Glomerular visceral epithelial cell (primary cell): ENCODE results near the gene ANKRD65.
"Not testable (repeated sequence)": the region's sequence is repeated elsewhere in the genome, so short reads cannot be mapped to it uniquely, and the experiment has no call there.

Source experiments
- DNase-seq: peaks from one replicate; pipeline ENCODE4 v3.0.0-alpha.2; 2016; ENCODE audit errors: extremely low spot score

ANKRD65 gene

GRCh38 chr1:1430992-1431844, 10.1 kb upstream of the ANKRD65 start:
- no peak for DNase-seq

- no peak for DNase-seq
Observed at GRCh38 chr1:1430114-1430982, 9.3 kb upstream of the ANKRD65 start.

GRCh38 chr1:1429671-1430073, 8.6 kb upstream of the ANKRD65 start:
- no peak for DNase-seq

- DNase-seq, result not testable (repeated sequence)
Observed at GRCh38 chr1:1428967-1429366, 7.9 kb upstream of the ANKRD65 start.

GRCh38 chr1:1428174-1428573, 7.1 kb upstream of the ANKRD65 start:
- DNase-seq, result no peak

GRCh38 chr1:1427820-1428148, 6.7 kb upstream of the ANKRD65 start:
- no peak for DNase-seq

GRCh38 chr1:1427106-1427819, 6.2 kb upstream of the ANKRD65 start:
- no peak for DNase-seq

- no peak for DNase-seq
Observed at GRCh38 chr1:1426496-1427105, 5.5 kb upstream of the ANKRD65 start.

GRCh38 chr1:1425753-1426495, 4.8 kb upstream of the ANKRD65 start:
- DNase-seq, result no peak

- no peak for DNase-seq
Observed at GRCh38 chr1:1425426-1425752, 4.3 kb upstream of the ANKRD65 start.

GRCh38 chr1:1424707-1425106, 3.6 kb upstream of the ANKRD65 start:
- DNase-seq, result no peak

- no peak for DNase-seq
Observed at GRCh38 chr1:1423245-1423597, 2.1 kb upstream of the ANKRD65 start.

- DNase-seq, result no peak
Observed at GRCh38 chr1:1422465-1423244, 1.6 kb upstream of the ANKRD65 start.

GRCh38 chr1:1421907-1422464, 910 bp upstream of the ANKRD65 start:
- DNase-seq, result no peak

- no peak for DNase-seq
Observed at GRCh38 chr1:1420654-1421141, 378 bp downstream of the ANKRD65 start.

- no peak for DNase-seq
Observed at GRCh38 chr1:1419813-1420653, 1.0 kb downstream of the ANKRD65 start.

GRCh38 chr1:1419363-1419812, 1.7 kb downstream of the ANKRD65 start:
- no peak for DNase-seq

- no peak for DNase-seq
Observed at GRCh38 chr1:1418464-1419362, 2.4 kb downstream of the ANKRD65 start.
